Esophagus (tissue), 2 donors: ENCODE data around the gene GLTP. TPM values are rescaled to one million over a fixed set of nuclear protein-coding genes. Genes with fewer than 3 reads are reported as not detected.
"Not testable (repeated sequence)": the region's sequence is repeated elsewhere in the genome, so short reads cannot be mapped to it uniquely, and the experiment has no call there.

Experiments used
- H3K27ac ChIP-seq, 2 donors: one replicate each; pipeline ENCODE4 v1.5.1; 2013; ENCODE audit warnings: low read depth in 2 of 2, mild to moderate bottlenecking in 2 of 2, inconsistent platforms in 1 of 2, low read length in 1 of 2, moderate library complexity in 1 of 2
- H3K27me3 ChIP-seq, 2 donors: one replicate each; pipeline ENCODE4 v1.6.1; 2013; ENCODE audit warnings: low read length in 2 of 2, control low read depth in 1 of 2, mild to moderate bottlenecking in 1 of 2; ENCODE audit not compliant: insufficient read depth in 2 of 2, control insufficient read depth in 1 of 2
- H3K36me3 ChIP-seq, 2 donors: one replicate each; pipeline ENCODE4 v1.6.1; 2013; ENCODE audit warnings: low read length in 1 of 2; ENCODE audit not compliant: control insufficient read depth in 2 of 2, insufficient read depth in 2 of 2
- H3K4me1 ChIP-seq, 2 donors: one replicate each; pipeline ENCODE4 v1.6.1; 2013; ENCODE audit warnings: low read length in 1 of 2; ENCODE audit not compliant: control insufficient read depth in 2 of 2, insufficient read depth in 2 of 2
- H3K4me3 ChIP-seq, 2 donors: one replicate each; pipeline ENCODE4 v1.5.1; 2013; ENCODE audit warnings: low read length in 2 of 2, mild to moderate bottlenecking in 2 of 2, low read depth in 1 of 2, moderate library complexity in 1 of 2
- H3K9me3 ChIP-seq, 2 donors: one replicate each; pipeline ENCODE4 v1.6.1; 2013; ENCODE audit warnings: mild to moderate bottlenecking in 2 of 2, low read depth in 1 of 2, low read length in 1 of 2, moderate library complexity in 1 of 2; ENCODE audit not compliant: control insufficient read depth in 2 of 2, insufficient read depth in 1 of 2
- WGBS, 2 donors: extraction: QIAGEN DNeasy Blood & Tissue Kit; methylation state at CpG; one replicate each; pipeline ENCODE4 v1.1.7; 2013; 5-methylcytosine and 5-hydroxymethylcytosine counted together
- polyA plus RNA-seq, 2 donors: library from polyadenylated mRNA; stranded (reverse); fragments of 200-250 nt; gene quantifications; one replicate each; pipeline ENCODE4 v1.2.3, GENCODE V29; 2013
- donor health status: healthy with polysubstance abuse.
- donor health status: Bipolar disorder and iron deficiency.

The GLTP gene
- 100 to 1,000 TPM; 270 to 383 TPM for polyA plus RNA-seq

DNA sequence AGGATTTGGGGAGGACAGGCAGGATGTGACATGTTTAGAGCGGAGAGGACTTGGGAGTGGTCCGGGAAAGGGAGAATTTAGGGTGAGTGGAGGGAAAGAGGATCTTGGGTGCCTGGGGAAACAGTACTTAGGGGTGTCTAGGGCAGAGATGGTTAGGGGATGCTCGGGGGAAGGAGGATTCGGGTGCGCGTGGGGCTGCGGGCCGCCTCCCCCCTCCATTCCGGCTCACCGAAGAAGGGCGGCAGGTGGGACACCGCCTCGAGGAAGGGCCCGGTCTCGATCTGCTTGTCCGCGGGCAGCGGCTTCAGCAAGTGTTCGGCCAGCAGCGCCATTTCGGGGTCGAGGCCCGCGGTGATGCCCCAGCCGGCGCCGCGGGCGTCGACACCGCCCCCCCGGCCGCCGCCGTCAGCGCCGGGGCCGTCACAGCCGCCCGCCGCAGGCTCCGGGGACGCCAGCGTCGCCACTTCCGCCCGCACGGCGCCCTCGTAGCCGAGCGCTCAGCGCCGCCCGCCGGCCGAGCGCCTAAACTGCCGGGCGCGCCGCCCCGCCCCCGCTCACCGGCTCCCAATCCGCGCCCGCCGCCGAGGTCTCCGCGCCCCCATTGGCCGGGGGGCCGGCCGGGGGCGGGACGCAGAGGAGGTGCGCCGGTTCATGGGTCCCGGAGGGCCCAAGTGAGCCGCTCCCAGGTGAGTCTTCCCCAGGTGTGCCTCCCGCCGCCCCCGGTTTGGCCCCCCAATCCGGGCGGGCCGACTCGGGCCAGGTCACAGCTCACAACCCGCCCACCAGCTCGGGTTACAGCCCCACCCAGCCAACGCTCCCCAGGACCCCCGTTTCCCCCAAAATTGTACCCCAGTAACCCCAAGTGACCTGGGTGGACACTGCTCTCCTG is at the start of gene GLTP:
Gene GLTP (minus strand): TSS at position 499 of the 889 bp plus-strand sequence. CDS start 167 bp downstream, at position 332.
- Histone ChIP-seq H3K9me3 (no peaks in the 10 kb centered on the region), H3K27ac (peak within 1 kb of the TSS; percentile 90 to 96), H3K27me3 (no peaks in the 10 kb centered on the region), H3K36me3 (no peaks in the 10 kb centered on the region), H3K4me1 (peaks cover 0 to 12% of the 10 kb centered on the region in 2 donors), H3K4me3 (peak within 1 kb of the TSS; percentile 89 to 96)
- 0 to 1% methylated on average over 66 to 92 of the region's 92 CpGs for WGBS, 2 donors

GRCh38 chr12:109929326-109929725 is 49.0 kb upstream of the GLTP start:
- H3K36me3 ChIP-seq = peaks cover 0 to 24% of the 10 kb centered on the region in 2 donors
- not testable (repeated sequence) for H3K4me1 ChIP-seq, H3K27ac ChIP-seq, H3K4me3 ChIP-seq, H3K9me3 ChIP-seq, H3K27me3 ChIP-seq
- 91 to 93% methylated on average over 14 of the region's 14 CpGs for WGBS, 2 donors

GRCh38 chr12:109928058-109928656 is 47.8 kb upstream of the GLTP start:
- H3K27me3 ChIP-seq = no peaks in the 10 kb centered on the region
- 88 to 89% methylated on average over 12 of the region's 12 CpGs for WGBS, 2 donors
- peaks cover 0 to 24% of the 10 kb centered on the region in 2 donors for H3K36me3 ChIP-seq

GRCh38 chr12:109927622-109928021 is 47.3 kb upstream of the GLTP start:
- no peak overlapping the region for H3K27ac ChIP-seq
- H3K27me3 ChIP-seq = no peaks in the 10 kb centered on the region
- H3K4me1 ChIP-seq = no peaks in the 10 kb centered on the region
- 72 to 77% methylated on average over 8 of the region's 8 CpGs for WGBS, 2 donors
- no peaks in the 10 kb centered on the region for H3K9me3 ChIP-seq
- no peak overlapping the region for H3K4me3 ChIP-seq
- H3K36me3 ChIP-seq = peaks cover 0 to 20% of the 10 kb centered on the region in 2 donors

More at GRCh38 chr12:109928058-109928656, 47.8 kb upstream of the GLTP start:
- Histone ChIP-seq H3K27ac (no peak overlapping the region), H3K4me3 (no peak overlapping the region), H3K4me1 (no peaks in the 10 kb centered on the region), H3K9me3 (no peaks in the 10 kb centered on the region)

DNA sequence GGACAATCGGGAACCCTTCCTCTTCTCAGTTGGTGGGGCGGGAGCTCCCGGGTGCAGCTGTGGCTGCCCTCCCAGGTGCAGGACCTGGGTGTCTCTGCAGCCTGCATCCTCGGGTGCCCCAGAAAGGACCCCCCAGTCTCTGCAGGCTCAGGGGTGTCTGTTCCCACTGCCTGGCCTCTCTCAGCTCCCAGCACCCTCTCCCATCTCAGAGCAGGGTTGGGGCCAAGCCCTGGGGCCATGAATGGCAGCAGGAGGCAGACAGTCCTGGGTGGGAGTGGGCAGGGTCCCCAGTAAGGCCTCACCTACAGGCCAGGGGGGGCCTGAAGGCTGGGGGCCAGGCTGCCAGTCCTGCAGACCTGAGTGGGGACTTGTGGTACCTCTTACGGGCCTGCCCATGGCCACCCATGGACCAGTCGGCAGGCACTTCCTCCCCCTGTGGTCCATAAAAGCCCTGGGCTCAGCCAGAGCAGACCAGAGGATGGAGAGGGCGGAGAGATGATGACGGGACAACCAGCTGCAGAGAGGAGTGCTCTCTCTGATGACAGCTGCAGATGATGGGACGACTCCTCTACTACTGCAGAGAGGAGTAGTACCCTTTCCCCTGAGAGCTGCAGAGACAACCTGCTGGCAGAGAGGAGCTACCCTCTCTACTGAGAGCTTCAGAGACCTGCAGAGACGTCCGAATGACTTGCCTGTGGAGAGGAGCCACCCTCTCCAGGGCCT is 46.3 kb upstream of the GLTP start:
- no peak overlapping the region for H3K4me3 ChIP-seq
- peaks cover 0 to 20% of the 10 kb centered on the region in 2 donors for H3K36me3 ChIP-seq
- no peak overlapping the region for H3K27ac ChIP-seq
- H3K27me3 ChIP-seq = no peaks in the 10 kb centered on the region
- no peaks in the 10 kb centered on the region for H3K4me1 ChIP-seq
- WGBS, 2 donors = 84 to 93% methylated on average over 11 of the region's 11 CpGs
- H3K9me3 ChIP-seq = no peaks in the 10 kb centered on the region

DNA sequence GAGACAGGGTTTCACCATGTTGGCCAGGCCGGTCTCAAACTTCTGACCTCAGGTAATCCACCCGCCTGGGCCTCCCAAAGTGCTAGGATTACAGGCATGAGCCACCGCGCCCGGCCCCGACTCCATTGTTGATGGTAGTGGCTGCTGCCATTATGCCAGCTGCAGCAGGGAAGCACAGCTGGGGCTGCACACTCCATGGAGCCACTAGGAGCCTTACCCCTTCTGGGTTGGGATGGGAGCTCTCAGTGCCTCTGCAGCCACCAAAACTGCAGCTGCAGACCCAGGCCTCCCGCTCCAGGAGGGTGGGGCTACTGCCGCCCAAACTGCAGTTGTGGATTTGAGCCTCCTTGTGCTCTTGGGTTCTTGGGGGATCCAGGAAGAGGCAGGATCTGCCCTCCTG is 45.7 kb upstream of the GLTP start:
- WGBS, 2 donors = 93 to 94% methylated on average over 8 of the region's 8 CpGs
- Histone ChIP-seq H3K9me3 (no peaks in the 10 kb centered on the region), H3K36me3 (peaks cover 0 to 15% of the 10 kb centered on the region in 2 donors), H3K4me3 (no peak overlapping the region), H3K27ac (no peak overlapping the region), H3K27me3 (no peaks in the 10 kb centered on the region), H3K4me1 (no peaks in the 10 kb centered on the region)

- H3K4me1 ChIP-seq = no peaks in the 10 kb centered on the region
- H3K27me3 ChIP-seq = no peaks in the 10 kb centered on the region
- H3K4me3 ChIP-seq = no peak overlapping the region
- H3K27ac ChIP-seq = no peak overlapping the region
- H3K9me3 ChIP-seq = no peaks in the 10 kb centered on the region
- H3K36me3 ChIP-seq = peaks cover 0 to 11% of the 10 kb centered on the region in 2 donors
- 76 to 77% methylated on average over 20 of the region's 20 CpGs for WGBS, 2 donors
These were observed 45.0 kb upstream of the GLTP start for GRCh38 chr12:109925185-109925840.

- Histone ChIP-seq H3K4me1 (no peaks in the 10 kb centered on the region), H3K4me3 (no peak overlapping the region), H3K36me3 (peaks cover 0 to 14% of the 10 kb centered on the region in 2 donors), H3K27ac (no peak overlapping the region), H3K27me3 (no peaks in the 10 kb centered on the region), H3K9me3 (no peaks in the 10 kb centered on the region)
- WGBS, 2 donors = 81 to 86% methylated on average over 17 of the region's 17 CpGs
These were observed 43.3 kb upstream of the GLTP start for GRCh38 chr12:109923481-109924245.
